ENCODE results near the gene OGFR.
A peak's percentile ranks its signal among the peaks of the same experiment; 100 is the strongest.

OGFR gene

DNA sequence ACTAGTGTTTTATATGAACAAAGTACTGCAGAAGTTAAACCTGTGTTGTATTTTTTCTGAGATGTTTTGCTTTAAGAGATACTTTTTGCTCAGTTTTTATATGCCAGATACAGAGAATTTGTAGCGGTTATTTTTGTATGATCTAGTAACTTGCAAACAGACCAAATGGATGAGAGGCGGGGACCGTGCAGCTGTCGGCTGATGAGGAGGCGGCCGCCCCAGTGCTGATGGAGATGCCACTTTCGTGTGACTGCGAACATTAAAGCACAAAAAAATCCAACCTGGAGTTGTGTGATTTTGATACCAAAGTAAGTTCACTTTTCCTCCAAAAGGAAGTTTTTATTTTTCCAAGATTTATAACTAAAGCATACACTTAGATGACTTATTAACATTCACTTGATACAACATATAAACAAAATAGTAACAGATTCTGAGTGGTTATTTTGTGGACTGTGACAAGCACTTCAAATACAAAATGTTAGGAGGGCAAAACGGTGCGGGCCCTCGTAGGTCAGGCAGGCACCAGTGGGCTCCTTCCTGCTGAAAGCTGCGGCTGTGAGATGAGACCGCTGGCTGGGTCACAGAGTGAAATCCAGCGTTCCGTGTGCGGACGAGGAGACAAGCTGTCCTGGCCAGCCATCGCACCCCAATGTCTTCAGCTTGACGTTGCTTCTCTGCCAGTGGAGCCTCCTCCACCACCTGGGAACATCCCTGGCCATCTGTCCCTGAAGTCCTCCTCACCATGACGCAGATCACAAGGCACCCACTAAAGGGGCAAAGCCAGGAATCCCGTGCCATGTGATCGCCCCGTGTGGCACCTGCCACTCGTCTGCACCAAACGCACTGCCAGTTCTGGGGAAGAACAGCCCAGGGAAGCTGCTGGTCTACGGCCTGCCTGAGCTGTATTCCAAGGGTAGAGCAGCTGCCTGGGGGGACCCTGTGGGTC is 4.0 kb upstream of the OGFR start:
- no peak for DNase-seq

GRCh38 chr20:62801284-62802010 is 3.2 kb upstream of the OGFR start:
- DNase-seq, result no peak

DNA sequence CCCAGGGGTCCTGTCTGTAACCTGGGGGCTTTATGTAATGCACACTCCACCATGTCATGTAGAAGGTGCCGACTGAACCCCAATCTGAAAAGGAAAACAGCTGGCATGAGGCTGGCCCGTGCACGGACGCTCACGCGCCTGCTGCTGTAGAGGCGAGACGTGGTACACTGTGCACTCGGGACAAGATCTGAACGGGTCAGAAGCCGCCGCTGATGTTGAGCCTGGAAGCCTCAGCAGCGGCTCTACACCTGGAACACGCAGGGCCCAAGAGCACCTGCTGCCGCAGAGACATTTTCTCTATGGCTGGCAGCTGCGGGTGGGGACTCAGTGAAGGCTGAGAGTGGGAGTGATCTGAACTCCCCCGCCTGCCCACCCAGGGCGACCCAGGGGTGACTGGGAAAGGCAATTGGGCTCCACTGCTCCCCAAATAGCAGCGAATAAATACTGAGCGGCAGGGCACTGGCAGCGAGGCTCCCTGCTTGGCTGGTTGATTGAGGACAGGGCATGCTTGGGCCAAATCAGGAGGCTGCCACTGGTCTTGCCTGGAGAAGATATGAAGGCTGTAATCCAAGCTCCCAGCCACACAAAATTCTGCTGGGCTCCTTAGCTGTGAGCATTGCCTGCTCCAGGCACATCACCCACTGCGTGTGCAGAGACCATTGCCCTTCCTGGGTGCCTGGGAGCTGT is 2.5 kb upstream of the OGFR start:
- no peak for DNase-seq

GRCh38 chr20:62804021-62804626 is 511 bp upstream of the OGFR start:
- DNase-seq, result no peak

GRCh38 chr20:62805155-62805710 is 598 bp downstream of the OGFR start:
- peak in 1 of 4 experiments; percentile 38 for DNase-seq

DNA sequence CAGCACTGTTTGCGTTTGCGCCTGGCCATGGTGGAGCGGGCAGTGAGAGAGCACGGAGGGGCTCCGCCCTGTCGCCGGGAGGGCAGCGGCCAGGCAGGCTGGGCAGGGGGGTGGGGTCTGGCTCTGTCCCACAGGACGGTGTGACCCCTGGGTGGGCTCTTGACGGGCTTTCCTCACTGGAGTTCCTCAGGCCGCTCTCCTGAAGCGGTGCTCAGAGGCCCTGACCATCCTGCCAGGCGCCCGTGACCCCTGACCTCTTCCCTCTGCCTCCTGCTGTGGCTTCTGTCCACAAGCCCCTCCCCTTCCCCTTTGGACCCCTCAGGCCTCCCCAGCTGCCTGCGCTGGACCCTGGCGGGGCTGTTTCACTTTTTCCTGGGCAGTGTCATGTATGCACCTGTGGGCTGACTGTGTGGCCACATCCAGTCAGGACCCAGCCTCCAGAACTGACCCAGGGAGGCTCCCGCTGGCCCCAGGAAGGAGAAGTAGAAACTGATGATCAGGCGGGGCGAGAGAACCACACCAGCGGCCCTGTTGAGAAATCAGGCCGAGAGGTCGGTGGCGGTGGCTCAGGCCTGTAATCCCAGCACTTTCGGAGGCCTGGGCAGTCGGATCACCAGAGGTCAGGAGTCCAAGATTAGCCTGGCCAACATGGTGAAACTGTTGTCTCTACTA is 1.2 kb downstream of the OGFR start:
- no peak for DNase-seq

DNA sequence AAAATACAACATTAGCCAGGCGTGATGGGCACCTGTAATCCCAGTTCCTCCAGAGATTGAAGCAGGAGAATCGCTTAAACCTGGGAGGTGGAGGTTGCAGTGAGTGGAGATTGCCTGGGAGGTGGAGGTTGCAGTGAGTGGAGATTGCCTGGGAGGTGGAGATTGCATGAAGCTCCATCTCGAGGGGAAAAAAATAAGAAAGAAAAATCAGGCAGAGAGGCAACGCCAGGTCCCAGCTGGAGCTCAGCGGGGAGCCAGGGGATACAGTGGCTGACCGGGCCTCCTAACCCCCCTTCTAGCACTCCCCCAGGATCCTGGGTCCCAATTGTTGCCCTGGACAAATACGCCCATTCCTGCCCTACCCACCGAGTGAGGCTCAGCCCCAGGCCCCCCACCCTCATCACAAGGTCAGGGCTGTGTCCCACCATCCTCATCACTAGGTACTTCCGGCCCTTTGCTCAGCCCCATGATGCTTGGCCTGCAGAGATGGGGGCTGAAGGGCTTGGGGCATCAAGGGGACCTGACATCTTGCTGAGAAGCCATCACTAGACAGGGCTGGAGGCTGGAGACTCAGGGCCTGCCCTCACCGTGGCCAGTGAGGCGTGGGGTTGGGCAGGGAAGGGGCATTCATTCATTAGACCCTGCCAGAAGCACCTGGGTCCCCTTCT is 1.9 kb downstream of the OGFR start:
- DNase-seq, result no peak

DNA sequence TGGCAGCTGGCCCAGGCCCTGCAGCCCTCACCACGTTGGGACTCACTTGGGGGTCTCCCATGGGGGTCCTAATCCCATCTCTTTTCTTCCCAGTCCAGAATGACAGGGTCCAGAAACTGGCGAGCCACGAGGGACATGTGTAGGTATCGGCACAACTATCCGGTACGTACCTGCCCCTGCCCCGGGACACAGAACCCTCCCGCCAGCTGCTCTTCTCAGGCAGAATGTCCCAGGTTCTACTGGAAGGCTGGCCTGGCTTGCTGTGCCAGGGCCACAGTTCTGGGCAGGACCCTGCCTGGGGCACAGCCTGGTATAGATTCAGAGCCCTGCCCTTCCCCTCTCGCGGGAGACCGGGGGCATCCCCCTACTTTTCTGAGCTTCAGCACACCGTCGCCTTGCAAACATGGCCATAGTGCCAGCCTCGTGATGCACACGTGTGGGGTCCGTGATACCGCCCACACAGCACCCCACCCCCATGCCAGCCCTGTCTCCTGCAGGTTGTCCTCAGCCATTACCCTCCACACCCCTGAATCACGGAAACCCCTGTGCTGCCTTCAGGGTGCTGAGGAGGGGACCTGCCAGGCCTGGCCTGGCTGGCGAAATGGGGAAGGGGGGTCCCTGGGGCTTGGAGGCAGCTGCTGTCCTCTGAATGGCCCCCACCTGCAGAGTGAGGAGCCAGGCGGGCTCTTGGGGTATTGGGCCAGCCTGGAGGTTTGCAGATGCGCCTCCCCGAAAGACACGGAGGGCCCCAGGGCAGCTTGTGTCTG is 3.0 kb downstream of the OGFR start:
- no peak for DNase-seq

DNA sequence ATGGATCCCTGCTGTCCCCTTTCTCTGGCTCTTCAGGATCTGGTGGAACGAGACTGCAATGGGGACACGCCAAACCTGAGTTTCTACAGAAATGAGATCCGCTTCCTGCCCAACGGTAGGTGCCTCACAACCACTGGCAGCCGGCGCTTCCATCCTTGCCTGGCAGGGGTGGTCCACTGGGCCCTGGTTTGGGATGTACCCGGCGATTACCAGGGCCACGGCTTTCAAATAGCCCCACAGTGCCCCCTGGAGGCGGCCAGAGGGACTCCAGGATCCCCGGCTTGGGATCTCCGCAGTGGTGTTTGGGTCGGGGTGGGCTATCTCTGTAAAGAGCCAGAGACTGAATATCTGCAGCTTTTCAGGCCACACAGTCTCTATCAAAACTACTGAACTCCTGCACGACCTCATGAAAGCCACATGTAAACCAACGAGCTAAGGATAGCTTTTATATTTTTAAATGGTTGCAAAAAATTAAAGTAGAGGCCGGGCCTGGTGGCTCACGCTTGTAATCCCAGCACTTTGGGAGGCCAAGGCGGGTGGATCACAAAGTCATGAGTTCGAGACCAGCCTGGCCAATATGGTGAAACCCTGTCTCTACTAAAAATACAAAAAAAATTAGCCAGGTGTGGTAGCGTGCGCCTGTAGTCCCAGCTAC is 3.7 kb downstream of the OGFR start:
- DNase-seq, result peak; percentile 39 to 72 (median 64)

DNA sequence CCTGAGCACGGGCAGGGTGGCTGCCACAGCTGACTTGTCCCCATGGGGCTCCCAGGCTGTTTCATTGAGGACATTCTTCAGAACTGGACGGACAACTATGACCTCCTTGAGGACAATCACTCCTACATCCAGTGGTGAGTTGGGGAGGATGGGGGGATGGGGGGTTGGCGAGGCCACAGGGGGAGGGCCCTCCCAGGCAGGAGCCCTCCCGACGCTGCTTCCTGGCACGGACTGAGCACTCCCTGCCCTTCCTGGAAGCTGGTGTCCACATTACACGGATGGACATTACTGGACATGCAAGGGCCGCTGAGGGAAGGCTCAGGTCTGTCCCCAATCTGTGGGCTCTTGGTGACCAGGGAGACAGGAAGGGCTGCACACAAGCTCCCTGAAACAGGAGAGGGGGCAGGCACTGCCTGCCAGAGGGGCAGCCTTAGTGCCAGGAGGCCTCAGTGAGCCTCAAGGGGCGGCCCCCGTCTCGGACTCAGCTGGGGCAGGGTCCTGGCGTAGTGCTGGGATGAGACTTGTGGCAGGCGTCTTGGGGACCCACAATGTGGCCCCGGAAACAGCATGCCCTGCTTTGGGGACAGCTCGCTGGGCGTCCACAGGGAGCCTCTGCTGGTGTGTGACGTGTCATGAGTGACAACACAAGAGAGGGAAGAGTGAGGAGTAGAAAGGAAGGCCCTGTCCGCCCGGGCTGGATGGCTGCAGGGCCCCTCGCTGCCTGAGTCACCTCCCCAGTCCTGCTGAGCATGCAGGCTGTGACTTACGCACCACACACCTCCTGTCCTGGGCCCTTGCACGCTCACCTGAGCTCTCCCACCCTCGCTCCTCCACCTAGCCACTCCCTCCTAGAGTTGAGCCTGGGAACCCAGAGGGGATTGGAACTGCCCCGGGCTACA is 5.1 kb downstream of the OGFR start:
- DNase-seq, result no peak

GRCh38 chr20:62811320-62811719 is 6.7 kb downstream of the OGFR start:
- DNase-seq, result no peak

DNA sequence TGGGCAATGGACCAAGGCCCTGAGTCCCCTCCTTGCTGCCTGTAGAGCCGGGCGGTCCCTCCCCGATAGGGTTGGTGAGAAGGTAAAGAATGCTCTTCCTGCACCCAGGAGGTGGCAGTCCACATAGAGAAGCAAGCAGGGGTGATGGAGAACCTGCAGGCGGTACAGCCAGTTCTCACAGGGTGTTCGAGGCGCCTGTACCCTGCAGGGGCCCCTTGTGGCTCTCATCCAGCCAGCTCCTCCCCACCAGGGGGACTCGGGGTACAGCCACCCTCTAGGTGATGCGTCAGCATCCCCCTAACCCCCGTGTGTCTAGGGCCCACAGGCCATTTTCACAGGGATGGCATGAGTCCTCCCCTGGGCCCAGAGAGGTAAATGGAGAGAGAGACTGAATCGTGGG is 7.1 kb downstream of the OGFR start:
- no peak for DNase-seq

GRCh38 chr20:62812181-62812906 is 7.7 kb downstream of the OGFR start:
- DNase-seq, result no peak

DNA sequence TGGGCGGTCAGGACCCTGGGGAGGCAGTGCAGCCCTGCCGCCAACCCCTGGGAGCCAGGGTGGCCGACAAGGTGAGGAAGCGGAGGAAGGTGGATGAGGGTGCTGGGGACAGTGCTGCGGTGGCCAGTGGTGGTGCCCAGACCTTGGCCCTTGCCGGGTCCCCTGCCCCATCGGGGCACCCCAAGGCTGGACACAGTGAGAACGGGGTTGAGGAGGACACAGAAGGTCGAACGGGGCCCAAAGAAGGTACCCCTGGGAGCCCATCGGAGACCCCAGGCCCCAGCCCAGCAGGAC is 8.2 kb downstream of the OGFR start:
- DNase-seq, result no peak

DNA sequence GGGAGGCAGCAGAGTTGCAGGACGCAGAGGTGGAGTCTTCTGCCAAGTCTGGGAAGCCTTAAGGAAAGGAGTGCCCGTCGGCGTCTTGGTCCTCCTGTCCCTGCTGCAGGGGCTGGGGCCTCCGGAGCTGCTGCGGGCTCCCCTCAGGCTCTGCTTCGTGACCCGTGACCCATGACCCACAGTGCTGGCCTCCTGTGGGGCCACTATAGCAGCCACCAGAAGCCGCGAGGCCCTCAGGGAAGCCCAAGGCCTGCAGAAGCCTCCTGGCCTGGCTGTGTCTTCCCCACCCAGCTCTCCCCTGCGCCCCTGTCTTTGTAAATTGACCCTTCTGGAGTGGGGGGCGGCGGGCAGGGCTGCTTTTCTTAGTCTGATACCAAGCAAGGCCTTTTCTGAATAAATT is 9.0 kb downstream of the OGFR start:
- DNase-seq, result no peak

DNA sequence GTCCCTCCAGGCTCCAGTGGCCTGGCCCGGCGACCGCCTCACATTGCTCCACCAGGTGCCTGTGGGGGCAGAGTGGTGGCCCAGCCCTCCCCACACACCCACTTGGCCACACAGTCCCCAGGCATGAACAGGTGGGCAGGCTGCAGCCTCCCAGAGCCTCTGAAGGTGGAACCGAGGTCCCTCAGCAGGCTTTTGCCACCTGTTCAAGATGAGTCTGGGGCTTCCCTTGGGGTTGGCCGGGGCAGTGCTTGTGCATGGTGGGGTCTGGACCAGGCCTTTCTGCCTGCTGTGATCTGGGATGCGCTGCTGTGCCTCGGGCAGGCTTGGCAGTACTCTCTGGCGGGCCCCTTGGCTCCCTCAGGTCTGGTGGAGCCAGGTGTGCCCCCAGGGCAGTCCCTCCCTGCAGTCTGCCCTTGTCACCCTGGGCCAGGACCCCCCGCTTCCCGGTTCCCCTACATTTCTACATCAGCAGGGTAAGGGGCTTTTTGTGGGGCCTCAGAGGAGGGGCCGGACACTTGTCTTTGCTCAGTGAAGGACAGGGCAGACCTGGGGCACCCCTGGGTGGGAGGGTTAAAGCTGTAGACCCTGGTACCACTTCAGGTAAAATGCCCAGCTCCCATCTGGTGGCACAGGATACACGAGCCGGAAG is 9.5 kb downstream of the OGFR start:
- no peak for DNase-seq

- no peak for DNase-seq
Measured at GRCh38 chr20:62814709-62815065, 10.1 kb downstream of the OGFR start.

All from activated naive CD4-positive, alpha-beta T cell (primary cell).